HG03442 (cell line): ENCODE measurements around the gene TMEM203.

ENCODE experiments used
- ATAC-seq: cut with Tn5 transposase; IDR thresholded peaks from one replicate; pipeline ENCODE4 v1.9.1; 2021; ENCODE audit warnings: mild to moderate bottlenecking, moderate library complexity; ENCODE audit not compliant: unreplicated experiment

TMEM203 gene

GRCh38 chr9:137182836-137183235, 22.6 kb downstream of the TMEM203 start:
- ATAC-seq: no peak

GRCh38 chr9:137181680-137182079, 23.8 kb downstream of the TMEM203 start:
- no peak for ATAC-seq

- no peak for ATAC-seq
These were observed 25.0 kb downstream of the TMEM203 start for GRCh38 chr9:137180491-137180890.

GRCh38 chr9:137179761-137180160, 25.7 kb downstream of the TMEM203 start:
- ATAC-seq: no peak

GRCh38 chr9:137178939-137179630, 26.4 kb downstream of the TMEM203 start:
- ATAC-seq: no peak

- ATAC-seq: no peak
These were observed 27.1 kb downstream of the TMEM203 start for GRCh38 chr9:137178201-137178938.

GRCh38 chr9:137176302-137177182, 28.9 kb downstream of the TMEM203 start:
- ATAC-seq: no peak

GRCh38 chr9:137175345-137175961, 30.0 kb downstream of the TMEM203 start:
- ATAC-seq: no peak

GRCh38 chr9:137174722-137175293, 30.6 kb downstream of the TMEM203 start:
- no peak for ATAC-seq

- ATAC-seq: no peak
These were observed 31.4 kb downstream of the TMEM203 start for GRCh38 chr9:137173796-137174664.

GRCh38 chr9:137172901-137173795, 32.3 kb downstream of the TMEM203 start:
- ATAC-seq: no peak

GRCh38 chr9:137171149-137171900, 34.1 kb downstream of the TMEM203 start:
- ATAC-seq: no peak

GRCh38 chr9:137170486-137171148, 34.8 kb downstream of the TMEM203 start:
- ATAC-seq: no peak

- no peak for ATAC-seq
These were observed 35.5 kb downstream of the TMEM203 start, which contains the start of gene LRRC26 for GRCh38 chr9:137169896-137170358. TSS of gene LRRC26 (minus strand) at chr9:137170051. CDS start at chr9:137169943, 108 bp downstream.

- ATAC-seq: no peak
These were observed 36.3 kb downstream of the TMEM203 start for GRCh38 chr9:137168904-137169856.

- no peak for ATAC-seq
These were observed 36.9 kb downstream of the TMEM203 start for GRCh38 chr9:137168573-137168903.
